ENCODE data around the gene PTAFR.

GRCh38 chr1:28175955-28176485 lies 470 bp downstream of the PTAFR start:
- TF ChIP-seq, protein P1, sequence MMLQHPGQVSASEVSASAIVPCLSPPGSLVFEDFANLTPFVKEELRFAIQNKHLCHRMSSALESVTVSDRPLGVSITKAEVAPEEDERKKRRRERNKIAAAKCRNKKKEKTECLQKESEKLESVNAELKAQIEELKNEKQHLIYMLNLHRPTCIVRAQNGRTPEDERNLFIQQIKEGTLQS (IDR thresholded peaks at IDR 0.05; ENCODE audit: insufficient read depth, low read depth, low read length) = no peak
- TF ChIP-seq POLR2A (IDR thresholded peaks at IDR 0.05; ENCODE audit: control extremely low read depth in 1 of 2, low read depth in 2 of 2, low read length in 2 of 2) (no peak), RAD21 (IDR thresholded peaks at IDR 0.05 in 1 of 2, conservative IDR thresholded peaks at IDR 0.05 in 1 of 2; ENCODE audit: low read depth in 2 of 2, low read length in 2 of 2) (no peak), JUND (IDR thresholded peaks at IDR 0.05; ENCODE audit: low read length) (no peak), RFX5 (IDR thresholded peaks at IDR 0.05; ENCODE audit: borderline replicate concordance, low read depth, low read length) (no peak), SRF (IDR thresholded peaks at IDR 0.05; ENCODE audit: low read depth, low read length) (no peak), EGR1 (IDR thresholded peaks at IDR 0.05; ENCODE audit: borderline replicate concordance, low read depth, low read length) (no peak), POLR2AphosphoS5 (IDR thresholded peaks at IDR 0.05; ENCODE audit: low read depth, low read length) (no peak)
- TF ChIP-seq, protein P2, sequence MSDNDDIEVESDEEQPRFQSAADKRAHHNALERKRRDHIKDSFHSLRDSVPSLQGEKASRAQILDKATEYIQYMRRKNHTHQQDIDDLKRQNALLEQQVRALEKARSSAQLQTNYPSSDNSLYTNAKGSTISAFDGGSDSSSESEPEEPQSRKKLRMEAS (IDR thresholded peaks at IDR 0.05) = no peak
- TF ChIP-seq, protein P3, sequence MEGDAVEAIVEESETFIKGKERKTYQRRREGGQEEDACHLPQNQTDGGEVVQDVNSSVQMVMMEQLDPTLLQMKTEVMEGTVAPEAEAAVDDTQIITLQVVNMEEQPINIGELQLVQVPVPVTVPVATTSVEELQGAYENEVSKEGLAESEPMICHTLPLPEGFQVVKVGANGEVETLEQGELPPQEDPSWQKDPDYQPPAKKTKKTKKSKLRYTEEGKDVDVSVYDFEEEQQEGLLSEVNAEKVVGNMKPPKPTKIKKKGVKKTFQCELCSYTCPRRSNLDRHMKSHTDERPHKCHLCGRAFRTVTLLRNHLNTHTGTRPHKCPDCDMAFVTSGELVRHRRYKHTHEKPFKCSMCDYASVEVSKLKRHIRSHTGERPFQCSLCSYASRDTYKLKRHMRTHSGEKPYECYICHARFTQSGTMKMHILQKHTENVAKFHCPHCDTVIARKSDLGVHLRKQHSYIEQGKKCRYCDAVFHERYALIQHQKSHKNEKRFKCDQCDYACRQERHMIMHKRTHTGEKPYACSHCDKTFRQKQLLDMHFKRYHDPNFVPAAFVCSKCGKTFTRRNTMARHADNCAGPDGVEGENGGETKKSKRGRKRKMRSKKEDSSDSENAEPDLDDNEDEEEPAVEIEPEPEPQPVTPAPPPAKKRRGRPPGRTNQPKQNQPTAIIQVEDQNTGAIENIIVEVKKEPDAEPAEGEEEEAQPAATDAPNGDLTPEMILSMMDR (IDR thresholded peaks at IDR 0.05; ENCODE audit: control extremely low read depth in 1 of 3, insufficient read depth in 1 of 3, low read depth in 1 of 3, low read length in 3 of 3) = no peak
